Endodermal cell (in vitro differentiated cells): ENCODE data around the gene EFCAB8. TPM values are rescaled to one million over a fixed set of nuclear protein-coding genes. Genes with fewer than 3 reads are reported as not detected.
A peak's percentile ranks its signal among the peaks of the same experiment; 100 is the strongest.

Source experiments
- DNase-seq: peaks from one replicate; pipeline ENCODE4 v3.0.0-alpha.2; 2017
- H3K27ac ChIP-seq: 2 replicates; pipeline ENCODE4 v1.5.1; 2013; ENCODE audit warnings: mild to moderate bottlenecking, low read depth, low read length, moderate library complexity
- H3K27me3 ChIP-seq: 2 replicates; pipeline ENCODE4 v1.6.1; 2013; ENCODE audit warnings: mild to moderate bottlenecking, low read length, moderate library complexity; ENCODE audit not compliant: insufficient read depth, control insufficient read depth, poor library complexity, severe bottlenecking
- H3K36me3 ChIP-seq: 2 replicates; pipeline ENCODE4 v1.7.0; 2013; ENCODE audit warnings: mild to moderate bottlenecking, low read length, moderate library complexity; ENCODE audit not compliant: control insufficient read depth, insufficient read depth
- H3K4me1 ChIP-seq: one replicate; pipeline ENCODE4 v1.7.0; 2013; ENCODE audit warnings: low read length; ENCODE audit not compliant: control insufficient read depth, insufficient read depth
- H3K4me3 ChIP-seq: 2 replicates; pipeline ENCODE4 v1.5.1; 2013; ENCODE audit warnings: mild to moderate bottlenecking, low read length, moderate library complexity
- H3K9ac ChIP-seq: 2 replicates; pipeline ENCODE4 v1.6.1; 2013; ENCODE audit warnings: mild to moderate bottlenecking, low read length, moderate library complexity; ENCODE audit not compliant: poor library complexity, severe bottlenecking; ENCODE audit errors: extremely low read depth
- H3K9me3 ChIP-seq: 2 replicates; pipeline ENCODE4 v1.6.1; 2013; ENCODE audit warnings: mild to moderate bottlenecking, low read length, moderate library complexity; ENCODE audit not compliant: control insufficient read depth
- H3K27ac Mint-ChIP-seq: 2 replicates; pipeline ENCODE4 v1.8.0; 2020; ENCODE audit warnings: mixed read lengths
- H3K27me3 Mint-ChIP-seq: 2 replicates; pipeline ENCODE4 v1.8.0; 2021; ENCODE audit warnings: mild to moderate bottlenecking, mixed read lengths; ENCODE audit not compliant: insufficient read depth
- H3K36me3 Mint-ChIP-seq: 2 replicates; pipeline ENCODE4 v1.8.0; 2020; ENCODE audit warnings: low read depth, mixed read lengths
- H3K4me1 Mint-ChIP-seq: 2 replicates; pipeline ENCODE4 v1.8.0; 2020; ENCODE audit warnings: mixed read lengths
- H3K4me3 Mint-ChIP-seq: 2 replicates; pipeline ENCODE4 v1.8.0; 2020; ENCODE audit warnings: mild to moderate bottlenecking, moderate library complexity, mixed read lengths
- H3K9me3 Mint-ChIP-seq: 2 replicates; pipeline ENCODE4 v1.8.0; 2020; ENCODE audit warnings: mild to moderate bottlenecking, mixed read lengths
- CTCF ChIP-seq: fragments of 200-600 bp; sonication (generic); conservative IDR thresholded peaks from 2 replicates; pipeline ENCODE4 v1.5.0; 2021; ENCODE audit warnings: antibody characterized with exemption, mild to moderate bottlenecking
- WGBS, 2 experiments: methylation state at CpG; one replicate each; pipeline versions ENCODE4 v1.1.5 to v1.1.7; 2013; ENCODE audit warnings: missing lambda C conversion rate in 2 of 2, mixed read lengths in 1 of 2; ENCODE audit not compliant: insufficient coverage in 1 of 2, insufficient read length in 1 of 2; 5-methylcytosine and 5-hydroxymethylcytosine counted together
- total RNA-seq, 2 donors: library from RNA; stranded (reverse); fragmentation: NEBNext Ultra II Directional in 1 of 2; extraction: Animal tissue kit (Norgen Biotek cat#: 25700) in 1 of 2; gene quantifications; 2 replicates in 1 of 2; 3 replicates in 1 of 2; pipeline ENCODE4 v1.2.1, GENCODE V29; 2021

The EFCAB8 gene
- total RNA-seq, 2 donors from 2014 or later, result 0.44 to 1.0 TPM

- H3K27ac ChIP-seq, result no peak overlapping the region
- no peak for TF ChIP-seq CTCF
- DNase-seq, result no peak
- no peaks in the 10 kb centered on the region for H3K27me3 Mint-ChIP-seq
- H3K4me1 Mint-ChIP-seq, result peaks cover 20% of the 10 kb centered on the region
- H3K36me3 ChIP-seq, result peaks cover 63% of the 10 kb centered on the region
- H3K9me3 Mint-ChIP-seq, result no peaks in the 10 kb centered on the region
- H3K27me3 ChIP-seq, result no peaks in the 10 kb centered on the region
- no peak overlapping the region for H3K4me3 ChIP-seq
- no peak overlapping the region for H3K9ac ChIP-seq
- H3K4me1 ChIP-seq, result peaks cover 11% of the 10 kb centered on the region
- no peak overlapping the region for H3K4me3 Mint-ChIP-seq
- H3K9me3 ChIP-seq, result peaks cover 6% of the 10 kb centered on the region
- H3K36me3 Mint-ChIP-seq, result peaks cover 73% of the 10 kb centered on the region
- WGBS, 2 experiments, result 95 to 99% methylated on average over 2 to 4 of the region's 4 CpGs
- H3K27ac Mint-ChIP-seq, result peak overlapping the region; percentile 65
Measured at GRCh38 chr20:32828029-32828680, 30.6 kb upstream of the EFCAB8 start.

- Histone ChIP-seq H3K9me3 (peaks cover 6% of the 10 kb centered on the region), H3K36me3 (peaks cover 76% of the 10 kb centered on the region), H3K4me1 (no peaks in the 10 kb centered on the region), H3K9ac (no peak overlapping the region), H3K4me3 (no peak overlapping the region), H3K27me3 (no peaks in the 10 kb centered on the region), H3K27ac (peak overlapping the region; percentile 27)
- Mint-ChIP-seq H3K9me3 (no peaks in the 10 kb centered on the region), H3K4me1 (peaks cover 10% of the 10 kb centered on the region), H3K4me3 (no peak overlapping the region), H3K27ac (peak overlapping the region; percentile 56), H3K36me3 (peaks cover 80% of the 10 kb centered on the region), H3K27me3 (no peaks in the 10 kb centered on the region)
- DNase-seq, result no peak
- WGBS, 2 experiments, result 92 to 95% methylated on average over 3 of the region's 3 CpGs
- TF ChIP-seq CTCF, result no peak
Measured at GRCh38 chr20:32829311-32830005, 29.3 kb upstream of the EFCAB8 start.

GRCh38 chr20:32830437-32830836 lies 28.3 kb upstream of the EFCAB8 start:
- Histone ChIP-seq H3K9ac (no peak overlapping the region), H3K9me3 (peaks cover 6% of the 10 kb centered on the region), H3K27ac (no peak overlapping the region), H3K4me3 (no peak overlapping the region), H3K4me1 (no peaks in the 10 kb centered on the region), H3K36me3 (peaks cover 84% of the 10 kb centered on the region), H3K27me3 (no peaks in the 10 kb centered on the region)
- H3K4me3 Mint-ChIP-seq, result no peak overlapping the region
- DNase-seq, result no peak
- peaks cover 86% of the 10 kb centered on the region for H3K36me3 Mint-ChIP-seq
- no peaks in the 10 kb centered on the region for H3K27me3 Mint-ChIP-seq
- TF ChIP-seq CTCF, result no peak
- WGBS, 2 experiments, result 88% methylated on average over 3 of the region's 3 CpGs; no CpG with 5 or more reads in 1 of the 2 experiments
- peaks cover 10% of the 10 kb centered on the region for H3K4me1 Mint-ChIP-seq
- H3K27ac Mint-ChIP-seq, result peak overlapping the region; percentile 50
- H3K9me3 Mint-ChIP-seq, result no peaks in the 10 kb centered on the region
